Activated T-helper 9 cell treated with anti-CD3 and anti-CD28 coated beads, Interleukin-2, amount 50 U/mL, for 16 hours (primary cell): Measurements from ENCODE around the gene CHML.
A peak's percentile ranks its signal among the peaks of the same experiment; 100 is the strongest.
"Not testable (repeated sequence)": the region's sequence is repeated elsewhere in the genome, so short reads cannot be mapped to it uniquely, and the experiment has no call there.

Experiments used
- DNase-seq: peaks from one replicate; pipeline ENCODE4 v3.0.0-alpha.2; 2020; ENCODE audit warnings: low read depth

Gene CHML

GRCh38 chr1:241640149-241640866, at the start of gene CHML, which contains the start of gene OPN3:
CHML (minus strand) TSS chr1:241640369; CDS start chr1:241635766, 4,603 bp downstream.
OPN3 (minus strand) TSS chr1:241640369; CDS start chr1:241640254, 115 bp downstream.
- peak; percentile 87 for DNase-seq

- no peak for DNase-seq
Measured at GRCh38 chr1:241688940-241689368, 48.8 kb upstream of the CHML start.

- no peak for DNase-seq
Measured at GRCh38 chr1:241684108-241684507, 43.9 kb upstream of the CHML start.

GRCh38 chr1:241682921-241683320, 42.8 kb upstream of the CHML start:
- no peak for DNase-seq

- not testable (repeated sequence) for DNase-seq
Measured at GRCh38 chr1:241681861-241682448, 41.8 kb upstream of the CHML start.

GRCh38 chr1:241679961-241680360, 39.8 kb upstream of the CHML start:
- no peak for DNase-seq

GRCh38 chr1:241679404-241679803, 39.2 kb upstream of the CHML start:
- DNase-seq, result no peak

- DNase-seq, result no peak
Measured at GRCh38 chr1:241678536-241678935, 38.4 kb upstream of the CHML start.

GRCh38 chr1:241677201-241677600, 37.0 kb upstream of the CHML start:
- no peak for DNase-seq

GRCh38 chr1:241675983-241676382, 35.8 kb upstream of the CHML start:
- DNase-seq, result no peak

GRCh38 chr1:241674805-241675384, 34.7 kb upstream of the CHML start:
- no peak for DNase-seq

GRCh38 chr1:241672301-241672700, 32.1 kb upstream of the CHML start:
- no peak for DNase-seq

- no peak for DNase-seq
Measured at GRCh38 chr1:241666419-241666818, 26.2 kb upstream of the CHML start.

- no peak for DNase-seq
Measured at GRCh38 chr1:241660424-241660972, 20.3 kb upstream of the CHML start.

- not testable (repeated sequence) for DNase-seq
Measured at GRCh38 chr1:241659016-241659415, 18.8 kb upstream of the CHML start.

GRCh38 chr1:241658081-241658793, 18.1 kb upstream of the CHML start:
- no peak for DNase-seq

- no peak for DNase-seq
Measured at GRCh38 chr1:241654641-241655040, 14.5 kb upstream of the CHML start.

GRCh38 chr1:241654019-241654418, 13.8 kb upstream of the CHML start:
- no peak for DNase-seq

GRCh38 chr1:241652012-241652411, 11.8 kb upstream of the CHML start, which contains the start of gene WDR64:
WDR64 (plus strand) TSS chr1:241652281; CDS start chr1:241652485, 204 bp downstream.
- DNase-seq, result no peak

GRCh38 chr1:241648159-241648558, 8.0 kb upstream of the CHML start:
- DNase-seq, result no peak

GRCh38 chr1:241647658-241648057, 7.5 kb upstream of the CHML start:
- DNase-seq, result no peak

GRCh38 chr1:241646201-241646600, 6.0 kb upstream of the CHML start:
- DNase-seq, result no peak
